ENCODE data around the gene C19orf67. TPM values are rescaled to one million over a fixed set of nuclear protein-coding genes. Genes with fewer than 3 reads are reported as not detected.

C19orf67 gene
- total RNA-seq, 1 experiment from 2014 or later: not detected

DNA sequence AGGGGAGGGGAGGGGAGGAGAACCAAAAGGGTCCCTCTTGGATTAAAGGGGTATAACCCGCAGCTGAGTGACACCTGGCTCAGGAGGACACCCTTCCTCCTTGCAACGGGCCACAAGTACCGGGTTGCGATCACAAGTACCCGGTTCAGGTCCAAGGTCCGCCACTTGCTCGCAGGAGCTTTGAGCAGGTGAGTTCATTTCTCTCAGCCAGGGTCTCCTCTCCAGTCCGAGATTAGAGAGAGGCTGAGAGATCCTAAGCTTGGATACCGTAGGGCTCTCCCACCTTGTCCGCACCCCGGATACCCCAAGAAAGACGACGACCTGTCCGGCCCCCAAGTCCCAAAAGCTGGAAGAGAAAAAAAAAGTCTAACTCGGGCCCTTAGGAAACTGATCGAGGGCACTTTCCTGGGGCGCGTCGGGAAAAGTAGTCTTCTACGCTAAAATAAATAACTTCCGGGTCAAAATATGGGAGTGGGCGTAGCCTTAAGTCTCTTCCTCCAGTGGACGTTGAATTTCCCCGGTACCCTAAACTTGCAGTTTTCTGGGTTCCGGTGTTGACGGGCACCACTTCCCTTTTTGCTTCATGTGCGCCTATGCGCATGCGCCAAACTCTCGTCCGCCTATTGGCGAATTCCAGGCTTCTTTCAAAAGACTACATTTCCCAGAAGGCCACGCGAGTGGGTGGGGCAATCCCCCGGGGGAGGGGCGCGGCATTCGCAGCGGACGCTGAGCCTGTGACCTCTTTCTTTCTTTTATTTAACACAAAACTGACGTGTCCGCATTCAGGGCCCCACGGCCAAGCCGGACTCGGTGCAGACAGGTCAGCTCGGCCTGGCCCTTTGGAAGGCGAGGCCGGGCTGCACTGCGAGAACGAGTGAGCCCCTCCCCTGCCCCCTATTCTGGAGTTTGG is 4.4 kb downstream of the C19orf67 start (continued):
- TF ChIP-seq POLR2A (IDR thresholded peaks at IDR 0.05; ENCODE audit: borderline replicate concordance, extremely low read depth, insufficient read depth, insufficient read length): peak; percentile 35
- TF ChIP-seq EZH2phosphoT487 (IDR thresholded peaks at IDR 0.05; ENCODE audit: borderline replicate concordance): no peak
- TF ChIP-seq CEBPB (IDR thresholded peaks at IDR 0.05; ENCODE audit: low read depth): no peak
- TF ChIP-seq CBX3 (IDR thresholded peaks at IDR 0.05; ENCODE audit: low read depth): 0 out of 2 replicates have a peak, but pooled peaks have one; percentile 25

DNA sequence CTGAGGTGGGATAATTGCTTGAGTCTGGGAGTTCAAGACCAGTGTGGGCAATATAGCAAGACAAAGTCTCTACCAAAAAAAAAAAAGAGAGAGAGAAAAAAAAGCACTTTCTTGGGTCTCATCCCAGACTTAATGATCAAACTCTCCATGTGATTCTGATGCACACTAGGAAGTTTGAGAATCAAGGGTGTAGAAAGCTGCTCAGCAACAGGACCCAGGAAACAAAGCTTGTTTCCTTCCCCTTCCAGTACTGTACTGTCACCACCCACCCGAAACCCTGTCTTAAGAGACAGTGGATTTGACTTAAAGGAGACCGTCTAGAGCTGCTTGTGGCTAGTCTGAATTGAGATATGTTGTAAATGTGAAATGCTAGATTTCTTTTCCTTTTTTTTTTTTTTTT is 7.2 kb downstream of the C19orf67 start:
- H3K27ac ChIP-seq (ENCODE audit: low read depth, low read length): no peak overlapping the region
- intact Hi-C loops (cut with micrococcal nuclease): loop anchor here (10.0 kb wide), 1 partner anchor 294 kb away; no protein-coding TSS in a partner anchor
- no peak overlapping the region for H2AFZ ChIP-seq (ENCODE audit: low read depth, low read length, poor library complexity, severe bottlenecking)
- H4K20me1 ChIP-seq (ENCODE audit: insufficient read depth): no peaks in the 10 kb centered on the region
- no peak for ATAC-seq
- H3K4me2 ChIP-seq (ENCODE audit: low read length): no peak overlapping the region
- H3K4me3 ChIP-seq (replicated peaks in 1 of 2; ENCODE audit: low read depth in 1 of 2, low read length in 2 of 2): no peak overlapping the region
- TF ChIP-seq JUND (IDR thresholded peaks at IDR 0.05) (no peak), POLR2AphosphoS5 (IDR thresholded peaks at IDR 0.05; ENCODE audit: low read depth, low read length) (no peak), POLR2A (IDR thresholded peaks at IDR 0.05; ENCODE audit: borderline replicate concordance, extremely low read depth, insufficient read depth, insufficient read length) (no peak), FOSL1 (IDR thresholded peaks at IDR 0.05; ENCODE audit: low read depth) (no peak)
- TF ChIP-seq, protein P1, sequence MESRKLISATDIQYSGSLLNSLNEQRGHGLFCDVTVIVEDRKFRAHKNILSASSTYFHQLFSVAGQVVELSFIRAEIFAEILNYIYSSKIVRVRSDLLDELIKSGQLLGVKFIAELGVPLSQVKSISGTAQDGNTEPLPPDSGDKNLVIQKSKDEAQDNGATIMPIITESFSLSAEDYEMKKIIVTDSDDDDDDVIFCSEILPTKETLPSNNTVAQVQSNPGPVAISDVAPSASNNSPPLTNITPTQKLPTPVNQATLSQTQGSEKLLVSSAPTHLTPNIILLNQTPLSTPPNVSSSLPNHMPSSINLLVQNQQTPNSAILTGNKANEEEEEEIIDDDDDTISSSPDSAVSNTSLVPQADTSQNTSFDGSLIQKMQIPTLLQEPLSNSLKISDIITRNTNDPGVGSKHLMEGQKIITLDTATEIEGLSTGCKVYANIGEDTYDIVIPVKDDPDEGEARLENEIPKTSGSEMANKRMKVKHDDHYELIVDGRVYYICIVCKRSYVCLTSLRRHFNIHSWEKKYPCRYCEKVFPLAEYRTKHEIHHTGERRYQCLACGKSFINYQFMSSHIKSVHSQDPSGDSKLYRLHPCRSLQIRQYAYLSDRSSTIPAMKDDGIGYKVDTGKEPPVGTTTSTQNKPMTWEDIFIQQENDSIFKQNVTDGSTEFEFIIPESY (IDR thresholded peaks at IDR 0.05; ENCODE audit: extremely low read depth, insufficient replicate concordance, low read length): no peak
- ChIA-PET POLR2A (interaction anchor here (0.6 kb wide), 1 partner anchor 220 kb away, joined by 5 read pairs; no protein-coding TSS in a partner anchor), CTCF (interaction anchor here (0.7 kb wide), 1 partner anchor 37 kb away, joined by 3 read pairs; no protein-coding TSS in a partner anchor), RAD21 (ENCODE audit: low non-redundant PET in 1 of 2, low total read pairs in 2 of 2, uncharacterized antibody in 2 of 2, unreplicated experiment in 2 of 2) (no interaction called here)
- no peaks in the 10 kb centered on the region for H3K9me3 ChIP-seq (ENCODE audit: control insufficient read depth in 1 of 2, insufficient read depth in 1 of 2, low read depth in 1 of 2, low read length in 2 of 2)
- no peak for DNase-seq (ENCODE audit: low read depth, low spot score)
- H3K4me1 ChIP-seq (ENCODE audit: control insufficient read depth in 1 of 2, insufficient read depth in 2 of 2, low read length in 2 of 2): peaks cover 10 to 38% of the 10 kb centered on the region in 2 experiments
- BruUV-seq (replicated peaks): no TSS peak
- no peaks in the 10 kb centered on the region for H3K27me3 ChIP-seq (ENCODE audit: insufficient read depth, low read length)
- no peak overlapping the region for H3K9ac ChIP-seq (ENCODE audit: low read length)
- H3K79me2 ChIP-seq (ENCODE audit: insufficient read depth, low read length): no peaks in the 10 kb centered on the region
- H3K9me2 ChIP-seq (ENCODE audit: insufficient read depth): no peaks in the 10 kb centered on the region
- H3K36me3 ChIP-seq (ENCODE audit: control insufficient read depth in 1 of 2, insufficient read depth in 2 of 2, low read length in 2 of 2): no peaks in the 10 kb centered on the region
